Fibroblast of skin of back (primary cell): ENCODE measurements around the gene RIPK4.

Source experiments
- DNase-seq: peaks from one replicate; pipeline ENCODE4 v3.0.0-alpha.2; 2013

The RIPK4 gene

GRCh38 chr21:41753006-41753898, 13.6 kb downstream of the RIPK4 start:
- DNase-seq: no peak

DNA sequence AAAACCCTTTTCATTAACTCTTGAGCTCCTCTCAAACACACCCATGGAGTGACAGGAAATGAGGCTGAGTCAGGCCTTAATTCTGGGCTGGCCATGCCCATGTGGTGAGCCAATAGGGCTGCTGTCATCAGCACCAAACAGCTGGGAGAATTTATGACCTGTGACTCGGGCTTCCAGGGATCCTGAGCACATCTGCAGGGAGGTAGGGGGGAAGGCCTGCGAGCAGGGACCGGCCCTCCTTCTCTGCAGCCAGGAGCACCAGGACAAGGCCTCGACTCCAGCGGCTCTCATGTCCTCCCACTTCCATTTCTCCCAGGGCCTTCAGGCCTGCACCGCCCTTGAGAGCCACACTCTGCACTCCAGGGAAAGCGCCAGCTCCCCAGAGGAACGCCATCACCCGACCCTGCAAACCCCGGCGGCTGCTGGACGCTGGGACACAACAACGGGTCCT, 14.6 kb downstream of the RIPK4 start:
- peak; percentile 84 for DNase-seq

DNA sequence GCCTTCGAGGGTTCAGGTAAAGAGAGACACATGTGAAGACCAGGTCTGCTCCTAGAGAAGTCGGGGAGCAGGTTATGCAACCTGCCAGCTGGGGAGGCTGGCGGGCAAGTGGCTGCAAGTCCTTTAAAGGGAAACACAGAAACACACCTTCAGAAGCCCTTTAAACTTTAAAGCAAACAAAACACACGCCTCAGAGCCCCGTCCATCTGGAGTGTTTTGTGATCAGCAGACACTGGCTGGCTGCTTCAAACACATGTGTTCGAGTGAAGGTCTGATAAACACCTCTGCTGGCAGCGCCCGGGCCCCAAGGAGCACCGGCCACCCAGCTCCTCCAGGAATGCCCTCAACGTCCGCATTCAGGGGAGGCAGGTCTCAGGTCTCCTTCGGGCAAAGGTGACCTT, 15.2 kb downstream of the RIPK4 start:
- no peak for DNase-seq

- no peak for DNase-seq
Measured at GRCh38 chr21:41750532-41751151, 16.2 kb downstream of the RIPK4 start.

- peak; percentile 57 for DNase-seq
Measured at GRCh38 chr21:41750051-41750450, 16.8 kb downstream of the RIPK4 start.

DNA sequence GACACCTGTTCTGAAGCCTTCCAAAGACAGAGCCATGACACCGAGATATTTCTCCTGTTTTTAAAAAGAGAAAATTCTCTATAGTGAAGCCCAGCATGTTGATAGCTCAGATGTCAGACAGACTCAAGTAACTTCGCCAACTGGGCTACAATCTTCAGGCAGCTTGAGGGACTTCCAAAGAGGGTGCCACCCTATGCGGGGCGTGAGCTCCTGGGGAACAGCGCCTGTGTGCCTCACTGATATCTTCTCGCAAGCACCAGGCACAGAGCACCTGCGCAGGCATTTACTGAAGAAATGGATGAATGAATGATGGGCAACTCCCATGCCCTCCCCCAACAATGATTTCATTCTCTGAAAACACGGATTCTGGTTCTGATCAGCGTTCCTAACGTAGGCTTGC, 17.6 kb downstream of the RIPK4 start:
- no peak for DNase-seq

DNA sequence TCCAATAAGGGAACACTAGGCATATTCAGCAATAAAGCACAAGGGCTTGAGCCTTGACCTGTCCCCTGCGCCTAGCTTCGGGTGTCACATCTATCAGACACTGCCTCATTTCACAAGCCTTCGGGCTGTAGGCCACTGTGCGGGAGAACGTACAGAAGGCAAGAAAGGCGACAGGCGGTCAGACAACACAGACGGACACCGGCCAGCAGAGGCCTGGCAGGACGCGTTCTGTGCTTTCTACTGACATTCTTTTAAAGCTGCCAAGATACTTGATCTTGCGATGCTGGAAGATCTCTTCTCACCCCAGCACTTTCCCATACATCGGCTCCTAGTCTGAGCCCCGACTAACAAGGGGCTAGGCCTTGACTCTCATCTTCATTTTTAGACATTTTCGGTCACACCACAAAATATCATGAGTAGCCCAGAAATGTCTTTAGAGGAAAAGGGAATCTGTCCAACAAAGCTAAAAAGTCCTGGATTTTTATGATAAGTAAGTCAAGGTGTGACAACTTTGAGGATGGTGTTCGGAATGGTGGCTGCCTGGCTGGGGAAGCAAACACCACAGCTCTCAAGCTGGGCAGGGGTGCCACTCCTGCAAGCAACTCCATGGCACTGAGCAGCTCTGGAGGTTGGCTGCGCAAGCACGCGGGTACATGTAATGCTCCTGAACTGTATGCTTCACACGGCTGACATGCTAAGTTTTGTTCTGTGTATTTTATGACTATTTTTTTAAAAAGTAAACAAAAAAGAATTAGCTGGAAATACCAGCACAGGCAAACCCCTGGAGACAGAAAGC, 18.7 kb downstream of the RIPK4 start:
- no peak for DNase-seq

- DNase-seq: no peak
Measured at GRCh38 chr21:41746744-41747006, 20.2 kb downstream of the RIPK4 start.

DNA sequence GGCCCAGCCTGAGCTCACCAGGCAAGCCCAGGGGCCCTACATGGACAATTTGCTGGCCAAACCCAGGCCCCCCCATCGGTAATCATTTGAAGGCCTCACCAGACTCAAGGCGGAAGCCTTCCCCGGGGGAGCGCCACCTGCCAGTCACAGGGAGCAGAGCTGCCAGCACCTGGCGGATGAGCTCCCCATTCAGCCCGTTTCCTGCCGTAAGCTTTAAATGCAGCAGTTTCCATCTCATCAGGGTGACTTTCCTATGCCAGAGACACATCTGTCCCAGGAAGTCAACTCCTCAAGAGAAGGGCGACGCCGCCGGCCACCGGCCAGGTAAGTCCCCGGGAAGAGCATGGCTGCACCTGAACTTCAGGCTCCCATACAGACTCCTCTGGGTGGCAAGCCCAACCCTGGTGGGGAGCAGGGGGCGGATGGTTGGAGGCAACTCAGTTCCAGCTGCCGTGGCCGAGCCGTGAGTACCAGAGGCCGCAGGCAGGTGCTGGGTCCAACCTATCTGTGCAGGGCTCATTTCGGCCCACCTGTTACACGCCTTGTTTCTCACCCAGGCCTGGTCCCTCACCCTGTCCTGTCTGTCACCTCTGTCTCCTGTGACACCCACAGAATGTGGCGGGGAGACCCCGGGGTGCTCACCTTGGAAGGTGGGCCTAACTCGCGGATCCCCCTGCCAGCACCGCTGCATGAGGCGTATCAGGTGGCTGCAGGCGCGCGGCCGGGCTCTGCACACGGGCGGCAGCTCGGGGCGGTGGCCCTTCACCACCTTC, 20.7 kb downstream of the RIPK4 start:
- DNase-seq: no peak

- no peak for DNase-seq
Measured at GRCh38 chr21:41745026-41745820, 21.6 kb downstream of the RIPK4 start.

DNA sequence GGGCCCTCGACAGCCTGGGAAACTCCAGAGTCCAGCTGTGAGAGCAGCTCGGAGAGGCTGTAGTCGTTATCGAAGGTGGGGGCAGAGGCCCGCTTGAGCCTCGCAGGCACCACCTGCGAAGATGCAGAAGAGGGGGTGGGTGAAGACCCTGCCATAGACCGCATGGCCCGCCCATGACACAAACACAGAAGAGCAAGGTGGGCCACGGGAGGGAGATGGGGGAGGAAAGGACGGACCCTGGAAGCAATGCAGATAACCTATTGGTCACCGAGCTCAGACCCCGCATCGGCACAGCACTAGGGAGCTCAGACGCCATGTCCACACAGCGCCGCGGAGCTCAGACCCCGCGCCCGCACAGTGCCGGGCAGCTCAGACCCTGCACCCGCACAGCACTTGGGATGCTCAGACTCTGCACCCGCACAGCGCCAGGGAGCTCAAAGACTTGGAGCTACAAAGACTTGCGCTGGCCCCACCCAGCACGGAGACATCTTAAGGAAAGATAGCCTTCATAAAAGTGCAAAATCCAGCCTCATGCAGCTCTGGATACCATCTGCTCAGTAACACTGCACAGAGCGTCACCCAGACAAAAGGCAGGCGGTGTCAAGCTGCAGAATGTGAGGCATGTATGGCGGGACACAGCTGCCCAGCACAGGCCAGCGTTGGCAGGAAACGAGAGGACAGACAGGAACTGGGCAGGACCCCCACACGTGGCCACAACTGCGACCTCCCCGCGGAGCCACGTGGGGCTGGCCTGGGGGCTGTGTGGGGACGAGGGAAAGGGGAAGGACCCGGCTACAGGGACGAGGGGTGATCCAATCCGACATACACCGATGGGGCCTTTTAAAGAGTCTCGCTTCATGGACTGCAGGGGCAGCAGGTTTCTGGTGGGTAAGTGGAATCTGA, 22.6 kb downstream of the RIPK4 start:
- DNase-seq: no peak

GRCh38 chr21:41743321-41744027, 23.4 kb downstream of the RIPK4 start:
- DNase-seq: no peak

GRCh38 chr21:41742073-41742875, 24.6 kb downstream of the RIPK4 start:
- no peak for DNase-seq

GRCh38 chr21:41741253-41742072, 25.4 kb downstream of the RIPK4 start:
- no peak for DNase-seq

DNA sequence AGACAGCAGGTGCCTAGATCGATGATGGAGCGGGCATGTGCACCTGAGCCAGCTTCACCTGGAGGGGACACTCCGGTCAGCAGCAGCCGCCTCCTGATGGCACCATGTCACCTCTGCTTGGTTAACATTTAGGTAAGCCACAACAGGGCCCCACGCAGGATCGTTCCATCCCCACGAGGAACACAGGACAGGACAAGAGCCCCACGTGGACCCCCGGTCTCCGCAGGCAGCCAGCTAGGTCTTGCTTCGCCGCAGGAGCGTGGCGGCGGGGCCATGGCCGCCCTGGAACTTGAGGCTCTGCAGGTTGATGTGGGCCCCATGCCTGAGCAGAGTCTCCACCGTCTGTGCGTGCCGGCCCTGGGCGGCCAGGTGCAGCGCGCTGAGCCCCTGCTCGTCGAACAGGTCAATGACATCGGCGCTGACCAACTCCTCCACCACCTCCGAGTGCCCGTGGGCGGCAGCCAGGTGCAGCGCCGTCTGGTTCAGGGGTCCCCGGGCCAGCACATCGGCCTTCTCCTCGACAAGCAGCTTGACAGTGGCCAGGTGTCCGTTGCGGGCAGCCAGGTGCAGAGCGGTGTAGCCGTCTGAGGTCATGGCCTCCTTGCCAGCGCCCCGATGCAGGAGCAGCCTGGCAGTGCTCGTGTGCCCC, 26.1 kb downstream of the RIPK4 start:
- no peak for DNase-seq

DNA sequence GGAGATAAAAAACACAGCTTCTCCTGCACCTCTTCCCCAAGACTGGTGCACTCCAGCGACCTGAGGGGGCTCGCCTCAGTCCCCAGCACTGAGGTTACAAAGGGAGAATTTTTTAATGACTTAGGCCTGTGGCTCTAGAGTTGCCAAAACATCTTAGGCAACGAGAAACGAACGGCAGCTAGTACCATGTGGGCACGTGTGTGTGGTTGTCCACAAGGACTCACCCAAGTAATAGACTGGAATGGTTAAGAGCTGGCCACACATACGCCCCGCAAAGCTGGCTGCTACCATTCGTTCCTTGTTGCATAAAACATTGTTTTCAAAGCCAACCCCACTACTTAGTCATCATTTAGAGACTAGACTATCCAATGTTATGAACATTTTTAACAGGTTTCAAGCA, 26.9 kb downstream of the RIPK4 start:
- no peak for DNase-seq

- no peak for DNase-seq
Measured at GRCh38 chr21:41739011-41739410, 27.8 kb downstream of the RIPK4 start.
